Heart right ventricle (tissue), 16 donors: ENCODE data around the gene FIG4. TPM values are rescaled to one million over a fixed set of nuclear protein-coding genes. Genes with fewer than 3 reads are reported as not detected.

ENCODE experiments used
- ATAC-seq, 8 donors: fragments of 200-7000 bp; cut with Tn5 transposase; one replicate each; pipeline ENCODE4 v1.9.1; 2020; ENCODE audit warnings: mild to moderate bottlenecking in 8 of 8, moderate library complexity in 8 of 8, moderate number of reproducible peaks in 1 of 8
- DNase-seq, 2 donors: peaks; one replicate each; pipeline ENCODE4 v3.0.0-alpha.2; 2020
- H3K27ac ChIP-seq, 10 donors: fragments of 200-600 bp; sonication (generic) in 2 of 10; one replicate each; pipeline versions ENCODE4 v1.5.0 to v1.8.0; 2020 to 2022; ENCODE audit warnings: mild to moderate bottlenecking in 3 of 10
- H3K27me3 ChIP-seq, 7 donors: fragments of 200-600 bp; one replicate each; pipeline ENCODE4 v1.8.0; 2021 to 2022; ENCODE audit warnings: mild to moderate bottlenecking in 2 of 7
- H3K36me3 ChIP-seq, 9 donors: fragments of 200-600 bp; sonication (generic) in 1 of 9; one replicate each; pipeline versions ENCODE4 v1.5.0 to v1.8.0; 2020 to 2022; ENCODE audit warnings: mild to moderate bottlenecking in 2 of 9
- H3K4me1 ChIP-seq, 9 donors: fragments of 200-600 bp; sonication (generic) in 1 of 9; one replicate each; pipeline versions ENCODE4 v1.5.0 to v1.8.0; 2020 to 2022; ENCODE audit warnings: mild to moderate bottlenecking in 4 of 9
- H3K4me3 ChIP-seq, 10 donors: fragments of 200-600 bp; sonication (generic) in 2 of 10; one replicate each; pipeline versions ENCODE4 v1.5.0 to v1.8.0; 2020 to 2022; ENCODE audit warnings: mild to moderate bottlenecking in 7 of 10, moderate library complexity in 2 of 10
- H3K9me3 ChIP-seq, 11 donors: fragments of 200-600 bp in 10 of 11; sonication (generic) in 2 of 11; one replicate each; pipeline versions ENCODE4 v1.5.0 to v1.8.0; 2013 to 2022; ENCODE audit warnings: mild to moderate bottlenecking in 2 of 11, control low read depth in 1 of 11, moderate library complexity in 1 of 11
- CTCF ChIP-seq, 9 donors: fragments of 200-600 bp; sonication (generic) in 2 of 9; IDR thresholded peaks; one replicate each; pipeline versions ENCODE4 v1.5.0 to v1.8.0; 2021 to 2022; ENCODE audit warnings: antibody characterized with exemption in 9 of 9, mild to moderate bottlenecking in 5 of 9, moderate library complexity in 1 of 9
- WGBS, 2 donors: extraction: QIAGEN DNeasy Blood & Tissue Kit; methylation state at CpG; one replicate each; pipeline ENCODE4 v1.1.7; 2013; ENCODE audit warnings: inconsistent platforms in 1 of 2; 5-methylcytosine and 5-hydroxymethylcytosine counted together
- intact Hi-C, 10 donors: fragments of 100-400 bp; cut with DNase I; formaldehyde crosslinking; loops; one replicate each; pipeline versions ENCODE4 v1.11.1 to v1.14.2; 2022
- polyA plus RNA-seq, 2 donors: library from polyadenylated mRNA; stranded (reverse); fragments of 200-250 nt; gene quantifications; one replicate each; pipeline ENCODE4 v1.2.3, GENCODE V29; 2013
- total RNA-seq, 10 donors: library from RNA; stranded (reverse); fragmentation: NEBNext Ultra II Directional in 3 of 10; extraction: Animal tissue kit (Norgen Biotek cat#: 25700) in 3 of 10; gene quantifications; one replicate each; pipeline versions ENCODE4 v1.2.1 to v1.2.4, GENCODE V29; 2021 to 2023
- donor health status: Arrhythmogenic right ventricular cardiomyopathy.
- donor health status: ischemic (EF 13 %, LVEDD 7.1; RV severe dilation, severe dysfunction).
- donor health status: healthy with polysubstance abuse.
- donor health status: DM: no; HTN: yes; CAD: no.
- donor health status: DM: no; HTN: no; CAD: no.
- donor health status: ischemic (EF 25% LVEDD 6.9; RV normal size, moderate dysfunction).
- donor health status: ischemic (EF 25% LVEDD 5.7; RV mildly dilated, moderate dysfunction).
- donor health status: healthy.
- donor health status: DM: yes; HTN: yes; CAD: no.
- donor health status: Ischemic cardiomyopathy.
- donor health status: ischemic (EF 35%, LVEDD 5.7; RV mildly dilated, moderate dysfunction).
- donor health status: nonischemic (EF 11% LVEDD 7.7; RV severe dilation, severe dysfunction).
- donor health status: DM: yes; HTN: yes; CAD: no.
- donor health status: PGD.
- donor health status: ischemic (EF 29% LVEDD 5.4; RV normal size, mild dysfunction).
- donor health status: nonischemic (EF 23%, LVEDD 6.1; RV moderate dilation, normal function).

The FIG4 gene
- total and polyA plus RNA-seq, 12 donors = 5.1 to 13.1 (median 9.2) TPM

GRCh38 chr6:109834595-109835437 lies 143.7 kb downstream of the FIG4 start:
- TF ChIP-seq CTCF (IDR thresholded peaks at IDR 0.05) = no peak

GRCh38 chr6:109840034-109840433 lies 148.9 kb downstream of the FIG4 start:
- no peak for DNase-seq
- Histone ChIP-seq H3K27me3 (no peaks in the 10 kb centered on the region), H3K4me1 (no peaks in the 10 kb centered on the region), H3K4me3 (no peak overlapping the region), H3K9me3 (peaks cover 0 to 6% (median 0%) of the 10 kb centered on the region in 11 donors), H3K27ac (no peak overlapping the region), H3K36me3 (no peaks in the 10 kb centered on the region)
- TF ChIP-seq CTCF (IDR thresholded peaks at IDR 0.05) = no peak
- no peak for ATAC-seq
- intact Hi-C loops = no loop called here

More at GRCh38 chr6:109834595-109835437, 143.7 kb downstream of the FIG4 start:
- DNase-seq = no peak
- Histone ChIP-seq H3K9me3 (peaks cover 0 to 13% (median 0%) of the 10 kb centered on the region in 11 donors), H3K4me1 (no peaks in the 10 kb centered on the region), H3K36me3 (peaks cover 0 to 8% (median 0%) of the 10 kb centered on the region in 9 donors), H3K4me3 (no peak overlapping the region), H3K27me3 (no peaks in the 10 kb centered on the region), H3K27ac (no peak overlapping the region)
- intact Hi-C loops = no loop called here
- no peak for ATAC-seq
- 62 to 73% methylated on average over 7 of the region's 7 CpGs for WGBS, 2 donors

- intact Hi-C loops = no loop called here
- no peak for TF ChIP-seq CTCF (IDR thresholded peaks at IDR 0.05)
- DNase-seq = no peak
- Histone ChIP-seq H3K27ac (no peak overlapping the region), H3K9me3 (peaks cover 0 to 6% (median 0%) of the 10 kb centered on the region in 11 donors), H3K27me3 (no peaks in the 10 kb centered on the region), H3K4me3 (no peak overlapping the region), H3K4me1 (no peaks in the 10 kb centered on the region), H3K36me3 (no peaks in the 10 kb centered on the region)
- 92 to 93% methylated on average over 5 of the region's 5 CpGs for WGBS, 2 donors
- ATAC-seq = no peak
These were observed 149.7 kb downstream of the FIG4 start for GRCh38 chr6:109840796-109841195.

- peaks cover 0 to 6% (median 0%) of the 10 kb centered on the region in 11 donors for H3K9me3 ChIP-seq
- TF ChIP-seq CTCF (IDR thresholded peaks at IDR 0.05) = no peak
- H3K4me3 ChIP-seq = no peak overlapping the region
- DNase-seq = no peak
- H3K4me1 ChIP-seq = no peaks in the 10 kb centered on the region
- H3K27ac ChIP-seq = no peak overlapping the region
- 92 to 94% methylated on average over 3 of the region's 3 CpGs for WGBS, 2 donors
- ATAC-seq = no peak
- intact Hi-C loops = no loop called here
- no peaks in the 10 kb centered on the region for H3K27me3 ChIP-seq
- no peaks in the 10 kb centered on the region for H3K36me3 ChIP-seq
These were observed 150.8 kb downstream of the FIG4 start for GRCh38 chr6:109841869-109842268.
